ENCODE results near the gene PRKACB.

Gene PRKACB

DNA sequence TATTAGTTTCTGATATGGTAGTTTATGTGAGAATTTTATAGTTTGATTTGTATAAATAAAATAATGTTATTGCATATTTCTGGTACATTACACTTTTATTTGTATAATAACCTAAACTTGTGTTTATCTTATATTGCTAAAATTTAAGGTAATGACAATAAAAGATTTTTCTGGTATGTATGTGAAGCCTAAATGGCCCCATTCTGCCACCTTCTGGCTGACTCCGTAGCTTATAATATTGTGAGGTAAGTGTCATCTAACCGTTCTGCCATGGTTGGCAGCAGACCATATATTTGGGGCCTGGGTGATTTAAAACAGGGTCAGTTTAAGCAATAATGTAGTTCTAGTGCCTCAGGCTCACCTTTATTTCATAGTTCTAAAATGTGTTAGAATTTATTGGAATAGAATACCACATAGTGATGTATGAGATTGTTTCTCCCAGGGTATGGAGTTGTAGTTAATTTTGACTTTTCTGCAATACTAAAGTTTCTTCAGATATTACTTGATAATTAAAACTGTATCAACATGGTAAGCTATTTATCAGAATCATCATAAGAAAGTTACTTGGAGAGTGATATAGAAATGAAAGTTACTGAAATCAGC is 21.2 kb upstream of the PRKACB start:
- DNase-seq, result peak; percentile 41
- no peaks in the 10 kb centered on the region for H3K36me3 ChIP-seq
- no peaks in the 10 kb centered on the region for H3K9me3 ChIP-seq (ENCODE audit: severe bottlenecking)
- TF ChIP-seq, protein P1, sequence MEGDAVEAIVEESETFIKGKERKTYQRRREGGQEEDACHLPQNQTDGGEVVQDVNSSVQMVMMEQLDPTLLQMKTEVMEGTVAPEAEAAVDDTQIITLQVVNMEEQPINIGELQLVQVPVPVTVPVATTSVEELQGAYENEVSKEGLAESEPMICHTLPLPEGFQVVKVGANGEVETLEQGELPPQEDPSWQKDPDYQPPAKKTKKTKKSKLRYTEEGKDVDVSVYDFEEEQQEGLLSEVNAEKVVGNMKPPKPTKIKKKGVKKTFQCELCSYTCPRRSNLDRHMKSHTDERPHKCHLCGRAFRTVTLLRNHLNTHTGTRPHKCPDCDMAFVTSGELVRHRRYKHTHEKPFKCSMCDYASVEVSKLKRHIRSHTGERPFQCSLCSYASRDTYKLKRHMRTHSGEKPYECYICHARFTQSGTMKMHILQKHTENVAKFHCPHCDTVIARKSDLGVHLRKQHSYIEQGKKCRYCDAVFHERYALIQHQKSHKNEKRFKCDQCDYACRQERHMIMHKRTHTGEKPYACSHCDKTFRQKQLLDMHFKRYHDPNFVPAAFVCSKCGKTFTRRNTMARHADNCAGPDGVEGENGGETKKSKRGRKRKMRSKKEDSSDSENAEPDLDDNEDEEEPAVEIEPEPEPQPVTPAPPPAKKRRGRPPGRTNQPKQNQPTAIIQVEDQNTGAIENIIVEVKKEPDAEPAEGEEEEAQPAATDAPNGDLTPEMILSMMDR (IDR thresholded peaks at IDR 0.05; ENCODE audit: low read depth, low read length), result peak; percentile 49
- no peaks in the 10 kb centered on the region for H3K27me3 ChIP-seq (ENCODE audit: insufficient read depth, low read depth, severe bottlenecking)
- no peak overlapping the region for H3K27ac ChIP-seq
- H3K4me3 ChIP-seq (ENCODE audit: low read depth, low read length), result no peak overlapping the region

DNA sequence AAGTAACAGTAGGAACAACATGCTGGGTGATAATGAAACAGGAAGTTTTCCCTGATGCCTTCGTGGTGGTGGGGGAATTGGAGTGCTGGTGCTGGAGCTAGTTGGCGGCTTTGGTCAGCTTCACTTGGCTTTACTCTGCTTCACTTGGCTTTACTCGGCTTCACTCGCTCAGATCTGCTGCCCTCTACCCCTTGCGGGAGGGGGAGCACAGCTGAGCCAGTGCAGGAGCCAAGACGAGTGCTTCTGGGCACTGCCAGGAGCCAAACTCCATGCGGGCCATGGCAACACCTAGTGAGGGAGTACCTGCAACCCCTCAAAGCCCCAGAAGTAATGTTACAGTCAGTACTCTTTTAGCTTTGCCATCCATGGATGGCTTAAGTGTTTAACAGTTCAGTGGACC is 10.6 kb upstream of the PRKACB start:
- Histone ChIP-seq H3K36me3 (no peaks in the 10 kb centered on the region), H3K4me3 (ENCODE audit: low read depth, low read length) (no peak overlapping the region), H3K27me3 (ENCODE audit: insufficient read depth, low read depth, severe bottlenecking) (no peaks in the 10 kb centered on the region), H3K27ac (no peak overlapping the region), H3K9me3 (ENCODE audit: severe bottlenecking) (peaks cover 3% of the 10 kb centered on the region)
- TF ChIP-seq, protein P1 (IDR thresholded peaks at IDR 0.05; ENCODE audit: low read depth, low read length), result no peak
- DNase-seq, result no peak

DNA sequence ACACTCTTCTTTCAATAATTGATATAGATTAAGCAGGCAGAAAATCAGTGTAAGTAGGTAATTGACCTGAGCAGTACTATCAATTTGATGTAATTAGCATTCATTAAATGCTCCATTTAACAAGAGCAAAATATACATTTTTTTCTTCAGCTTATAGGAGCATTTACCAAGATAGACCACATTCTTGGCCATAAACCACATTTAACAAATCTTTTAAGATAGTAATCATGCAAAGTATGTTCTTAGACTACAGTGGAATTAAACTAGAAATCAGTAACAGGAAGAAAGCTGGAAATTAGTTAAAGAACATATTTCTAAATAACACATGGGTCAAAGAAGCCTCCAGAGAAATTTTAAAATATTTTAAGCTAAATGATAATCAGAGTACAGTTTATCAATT is 8.7 kb upstream of the PRKACB start:
- H3K27me3 ChIP-seq (ENCODE audit: insufficient read depth, low read depth, severe bottlenecking), result no peaks in the 10 kb centered on the region
- TF ChIP-seq, protein P1 (IDR thresholded peaks at IDR 0.05; ENCODE audit: low read depth, low read length), result no peak
- H3K36me3 ChIP-seq, result no peaks in the 10 kb centered on the region
- H3K9me3 ChIP-seq (ENCODE audit: severe bottlenecking), result peaks cover 5% of the 10 kb centered on the region
- no peak for DNase-seq
- no peak overlapping the region for H3K4me3 ChIP-seq (ENCODE audit: low read depth, low read length)
- no peak overlapping the region for H3K27ac ChIP-seq

DNA sequence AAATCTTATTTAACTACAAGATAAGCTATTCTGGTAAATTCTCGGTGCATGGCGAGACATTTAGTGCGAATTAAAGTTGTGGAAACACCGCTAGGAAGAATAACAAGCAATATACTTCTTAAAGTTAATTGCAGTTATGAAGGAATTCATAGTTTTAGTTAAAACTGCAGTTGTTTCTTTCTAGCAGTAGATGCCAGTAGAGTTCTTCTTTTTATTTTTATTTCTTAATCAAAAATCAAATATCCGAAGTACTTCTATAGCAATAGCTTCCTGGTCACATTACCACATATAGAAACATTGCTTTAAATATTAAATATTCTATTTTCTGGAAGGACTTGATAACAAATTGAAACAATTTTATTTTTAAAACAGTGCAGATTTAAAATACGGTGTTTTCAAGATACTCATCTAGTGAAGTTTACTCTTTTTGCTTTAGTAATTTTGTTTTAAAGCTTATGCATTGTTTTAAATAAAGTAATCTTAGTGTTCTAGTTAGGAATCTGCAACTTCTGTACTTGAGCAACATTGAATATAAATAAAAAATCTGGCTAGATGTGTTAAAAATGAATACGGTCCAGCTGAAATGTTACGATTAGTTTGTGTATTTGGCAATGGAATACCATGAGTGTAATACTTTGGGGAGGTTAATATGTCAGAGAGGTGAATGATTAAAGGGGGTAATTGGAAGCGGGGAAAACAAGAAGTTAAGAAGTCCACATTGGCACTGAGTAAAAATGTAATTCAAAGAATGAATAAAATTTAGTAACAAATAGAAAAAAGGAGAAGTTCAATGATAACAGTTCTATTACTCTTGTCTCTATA is 2.7 kb upstream of the PRKACB start:
- Histone ChIP-seq H3K36me3 (no peaks in the 10 kb centered on the region), H3K9me3 (ENCODE audit: severe bottlenecking) (peaks cover 5% of the 10 kb centered on the region), H3K27me3 (ENCODE audit: insufficient read depth, low read depth, severe bottlenecking) (no peaks in the 10 kb centered on the region), H3K4me3 (ENCODE audit: low read depth, low read length) (no peak overlapping the region), H3K27ac (no peak overlapping the region)
- TF ChIP-seq, protein P1 (IDR thresholded peaks at IDR 0.05; ENCODE audit: low read depth, low read length), result no peak
- no peak for DNase-seq

DNA sequence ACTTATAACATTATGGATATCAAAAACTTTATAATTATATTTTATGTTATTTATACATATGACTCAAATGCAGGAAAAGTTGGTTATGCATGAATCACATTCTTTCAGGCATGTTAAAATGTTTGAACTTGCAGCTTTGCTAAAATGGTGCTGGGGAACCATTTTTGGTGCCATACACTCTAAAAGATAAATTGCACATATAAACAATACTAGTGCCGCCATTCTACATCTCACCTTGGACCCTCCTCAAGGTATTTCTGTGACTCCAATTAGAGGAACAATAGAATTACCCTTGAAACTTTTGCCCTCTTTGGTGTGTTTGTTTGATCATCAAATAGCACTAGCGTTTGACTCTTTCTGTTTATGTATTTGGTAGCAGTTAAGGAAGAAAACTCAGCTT is 997 bp downstream of the PRKACB start:
- Histone ChIP-seq H3K36me3 (no peaks in the 10 kb centered on the region), H3K27me3 (ENCODE audit: insufficient read depth, low read depth, severe bottlenecking) (no peaks in the 10 kb centered on the region), H3K27ac (no peak overlapping the region), H3K4me3 (ENCODE audit: low read depth, low read length) (no peak overlapping the region), H3K9me3 (ENCODE audit: severe bottlenecking) (no peaks in the 10 kb centered on the region)
- TF ChIP-seq, protein P1 (IDR thresholded peaks at IDR 0.05; ENCODE audit: low read depth, low read length), result no peak
- DNase-seq, result no peak
